HFFc6 (cell line): Measurements from ENCODE around the gene TNS2. TPM values are rescaled to one million over a fixed set of nuclear protein-coding genes. Genes with fewer than 3 reads are reported as not detected.

Source experiments
- DNase-seq: peaks from one replicate; pipeline ENCODE4 v3.0.0-alpha.2; 2018
- H3K27ac Mint-ChIP-seq: 2 replicates; pipeline ENCODE4 v1.8.0; 2020; ENCODE audit warnings: mild to moderate bottlenecking, mixed read lengths
- H3K27me3 Mint-ChIP-seq: 2 replicates; pipeline ENCODE4 v1.8.0; 2021; ENCODE audit warnings: mild to moderate bottlenecking, moderate library complexity, mixed read lengths; ENCODE audit not compliant: insufficient read depth
- H3K36me3 Mint-ChIP-seq: 2 replicates; pipeline ENCODE4 v1.8.0; 2021; ENCODE audit warnings: low read depth, mixed read lengths
- H3K4me1 Mint-ChIP-seq: 2 replicates; pipeline ENCODE4 v1.8.0; 2020; ENCODE audit warnings: low read depth, mixed read lengths
- H3K4me3 Mint-ChIP-seq: 2 replicates; pipeline ENCODE4 v1.8.0; 2020; ENCODE audit warnings: mild to moderate bottlenecking, moderate library complexity, mixed read lengths
- H3K9me3 Mint-ChIP-seq: 2 replicates; pipeline ENCODE4 v1.8.0; 2020; ENCODE audit warnings: mild to moderate bottlenecking, mixed read lengths
- CTCF ChIP-seq: fragments of 200-600 bp; sonication (generic); IDR thresholded peaks from 2 replicates; pipeline ENCODE4 v1.5.0; 2021; ENCODE audit warnings: antibody characterized with exemption, mild to moderate bottlenecking
- total RNA-seq, 6 experiments: library from RNA; stranded (reverse); fragmentation: NEBNext Ultra II Directional; extraction: Animal tissue kit (Norgen Biotek cat#: 25700); gene quantifications; 2 replicates in 1 of 6; 3 replicates in 5 of 6; pipeline ENCODE4 v1.2.3, GENCODE V29; 2021

The TNS2 gene
- total RNA-seq, 6 experiments from 2014 or later: 44.3 to 69.2 (median 58.9) TPM

- peaks cover 66% of the 10 kb centered on the region for H3K4me1 Mint-ChIP-seq
- H3K9me3 Mint-ChIP-seq: no peaks in the 10 kb centered on the region
- H3K36me3 Mint-ChIP-seq: peaks cover 19% of the 10 kb centered on the region; the same call in 1 of the 2 replicates
Measured at GRCh38 chr12:53046655-53047220, 3.1 kb upstream of the TNS2 start.

GRCh38 chr12:53047221-53048032, 2.4 kb upstream of the TNS2 start:
- no peaks in the 10 kb centered on the region for H3K9me3 Mint-ChIP-seq

More at GRCh38 chr12:53046655-53047220, 3.1 kb upstream of the TNS2 start:
- H3K27ac Mint-ChIP-seq: peak overlapping the region; percentile 98
- H3K27me3 Mint-ChIP-seq: peaks cover 10% of the 10 kb centered on the region
- DNase-seq: peak; percentile 85
- no peak for TF ChIP-seq CTCF
- peak overlapping the region; percentile 94 for H3K4me3 Mint-ChIP-seq

GRCh38 chr12:53048033-53048779, 1.7 kb upstream of the TNS2 start:
- no peaks in the 10 kb centered on the region for H3K9me3 Mint-ChIP-seq
- peaks cover 14% of the 10 kb centered on the region; the same call in 1 of the 2 replicates for H3K36me3 Mint-ChIP-seq
- H3K27me3 Mint-ChIP-seq: peaks cover 10% of the 10 kb centered on the region
- H3K4me3 Mint-ChIP-seq: peak overlapping the region; percentile 86
- peaks cover 76% of the 10 kb centered on the region for H3K4me1 Mint-ChIP-seq
- peak overlapping the region; percentile 97 for H3K27ac Mint-ChIP-seq
- no peak for DNase-seq
- peak; percentile 49; the same call in 1 of the 2 replicates for TF ChIP-seq CTCF

More at GRCh38 chr12:53047221-53048032, 2.4 kb upstream of the TNS2 start:
- Mint-ChIP-seq H3K4me3 (peak overlapping the region; percentile 94), H3K27ac (peak overlapping the region; percentile 97), H3K4me1 (peaks cover 73% of the 10 kb centered on the region), H3K27me3 (peaks cover 10% of the 10 kb centered on the region), H3K36me3 (peaks cover 19% of the 10 kb centered on the region; the same call in 1 of the 2 replicates)
- peak; percentile 56 for DNase-seq
- peak; percentile 46 for TF ChIP-seq CTCF

- H3K4me1 Mint-ChIP-seq: peaks cover 83% of the 10 kb centered on the region
- no peak for TF ChIP-seq CTCF
- peaks cover 10% of the 10 kb centered on the region for H3K27me3 Mint-ChIP-seq
- H3K4me3 Mint-ChIP-seq: peak overlapping the region; percentile 86
- no peaks in the 10 kb centered on the region for H3K9me3 Mint-ChIP-seq
- peak; percentile 43 for DNase-seq
- H3K27ac Mint-ChIP-seq: peak overlapping the region; percentile 97
- H3K36me3 Mint-ChIP-seq: peaks cover 11% of the 10 kb centered on the region; the same call in 1 of the 2 replicates
Measured at GRCh38 chr12:53048780-53049401, 974 bp upstream of the TNS2 start.

- no peaks in the 10 kb centered on the region for H3K9me3 Mint-ChIP-seq
- peak overlapping the region; percentile 86 for H3K4me3 Mint-ChIP-seq
- no peak for TF ChIP-seq CTCF
- H3K27me3 Mint-ChIP-seq: peaks cover 4% of the 10 kb centered on the region
- H3K4me1 Mint-ChIP-seq: peaks cover 72% of the 10 kb centered on the region
- DNase-seq: no peak
- peak overlapping the region; percentile 97 for H3K27ac Mint-ChIP-seq
- peaks cover 6% of the 10 kb centered on the region for H3K36me3 Mint-ChIP-seq
Measured at GRCh38 chr12:53050426-53051057, 677 bp downstream of the TNS2 start.
